GM23338 (cell line): ENCODE measurements around the gene MBNL1. TPM values are rescaled to one million over a fixed set of nuclear protein-coding genes. Genes with fewer than 3 reads are reported as not detected.

Experiments
- ATAC-seq: fragments of 200-7000 bp; cut with Tn5 transposase; 3 replicates; pipeline ENCODE4 v1.9.1; 2020
- DNase-seq: peaks from one replicate; pipeline ENCODE4 v3.0.0-alpha.2; 2015; ENCODE audit warnings: low spot score
- H2AFZ ChIP-seq: fragments of 200-600 bp; sonication (generic); 2 replicates; pipeline ENCODE4 v1.8.0; 2016; ENCODE audit warnings: antibody characterized with exemption, mild to moderate bottlenecking, moderate library complexity
- H3F3A ChIP-seq: fragments of 200-600 bp; sonication (generic); replicated peaks from 2 replicates; pipeline ENCODE4 v1.8.0; 2017; ENCODE audit warnings: antibody characterized with exemption, mixed run types, low read depth
- H3K27ac ChIP-seq: fragments of 200-600 bp; sonication (generic); 2 replicates; pipeline ENCODE4 v1.6.1; 2016; ENCODE audit warnings: low read depth
- H3K27me3 ChIP-seq: fragments of 200-600 bp; sonication (generic); 2 replicates; pipeline ENCODE4 v1.8.0; 2016; ENCODE audit warnings: mild to moderate bottlenecking, mixed run types, moderate library complexity; ENCODE audit not compliant: insufficient read depth
- H3K36me3 ChIP-seq: fragments of 200-600 bp; sonication (generic); 2 replicates; pipeline ENCODE4 v1.8.0; 2016; ENCODE audit warnings: mild to moderate bottlenecking; ENCODE audit not compliant: insufficient read depth
- H3K4me1 ChIP-seq: fragments of 200-600 bp; sonication (generic); 2 replicates; pipeline ENCODE4 v1.8.0; 2016; ENCODE audit warnings: mild to moderate bottlenecking, moderate library complexity; ENCODE audit not compliant: insufficient read depth
- H3K4me2 ChIP-seq: fragments of 200-600 bp; sonication (generic); 2 replicates; pipeline ENCODE4 v1.7.1; 2017; ENCODE audit warnings: mixed run types
- H3K4me3 ChIP-seq: fragments of 200-600 bp; sonication (generic); 2 replicates; pipeline ENCODE4 v1.6.1; 2016; ENCODE audit warnings: mixed run types
- H3K79me2 ChIP-seq: fragments of 200-600 bp; sonication (generic); replicated peaks from 2 replicates; pipeline ENCODE4 v1.8.0; 2017; ENCODE audit warnings: mild to moderate bottlenecking; ENCODE audit not compliant: insufficient read depth
- H3K9me2 ChIP-seq: fragments of 200-600 bp; sonication (generic); 2 replicates; pipeline ENCODE4 v1.8.0; 2017; ENCODE audit not compliant: insufficient read depth
- H4K20me1 ChIP-seq: fragments of 200-600 bp; sonication (generic); replicated peaks from 2 replicates; pipeline ENCODE4 v1.8.0; 2017; ENCODE audit warnings: mild to moderate bottlenecking; ENCODE audit not compliant: insufficient read depth
- H3K27ac Mint-ChIP-seq: 2 replicates; pipeline ENCODE4 v1.8.0; 2020; ENCODE audit warnings: inconsistent platforms, mild to moderate bottlenecking, moderate library complexity, mixed read lengths
- H3K27me3 Mint-ChIP-seq: 3 replicates; pipeline ENCODE4 v1.8.0; 2022; ENCODE audit warnings: low read depth, mild to moderate bottlenecking, moderate library complexity, mixed read lengths, inconsistent platforms; ENCODE audit not compliant: insufficient read depth, poor library complexity
- H3K36me3 Mint-ChIP-seq: 3 replicates; pipeline ENCODE4 v1.8.0; 2021; ENCODE audit warnings: low read depth, mild to moderate bottlenecking, inconsistent platforms, moderate library complexity, mixed read lengths
- H3K4me1 Mint-ChIP-seq: 3 replicates; pipeline ENCODE4 v1.8.0; 2020; ENCODE audit warnings: mild to moderate bottlenecking, inconsistent platforms, mixed read lengths
- H3K4me3 Mint-ChIP-seq: 3 replicates; pipeline ENCODE4 v1.8.0; 2021; ENCODE audit warnings: moderate library complexity, mild to moderate bottlenecking, inconsistent platforms, mixed read lengths
- H3K9me3 Mint-ChIP-seq: 3 replicates; pipeline ENCODE4 v1.8.0; 2020; ENCODE audit warnings: moderate library complexity, mild to moderate bottlenecking, inconsistent platforms, mixed read lengths
- CREB1 ChIP-seq: fragments of 250-450 bp; sonication (Bioruptor Pico); IDR thresholded peaks from 2 replicates; pipeline ENCODE4 v1.5.0; 2020; ENCODE audit warnings: low read depth, mild to moderate bottlenecking, moderate library complexity
- CTCF ChIP-seq, 2 experiments: fragments of 200-600 bp in 1 of 2; sonication (generic) in 1 of 2; conservative IDR thresholded peaks; 2 replicates each; pipeline versions ENCODE4 v1.5.1 to v1.6.1; 2016 to 2017; ENCODE audit warnings: antibody characterized with exemption in 2 of 2, low read depth in 2 of 2, mild to moderate bottlenecking in 2 of 2, moderate library complexity in 1 of 2
- ETS1 ChIP-seq: IDR thresholded peaks from 2 replicates; pipeline ENCODE4 v1.6.1; 2016; ENCODE audit warnings: antibody characterized with exemption
- EZH2 ChIP-seq: fragments of 200-600 bp; sonication (generic); IDR thresholded peaks from one replicate; pipeline ENCODE4 v1.8.0; 2017; ENCODE audit warnings: antibody characterized with exemption, mild to moderate bottlenecking, low read depth; ENCODE audit not compliant: unreplicated experiment
- EZH2phosphoT487 ChIP-seq: fragments of 200-600 bp; sonication (generic); IDR thresholded peaks from one replicate; pipeline ENCODE4 v1.8.1; 2018; ENCODE audit warnings: antibody characterized with exemption; ENCODE audit not compliant: unreplicated experiment
- JUNB ChIP-seq: IDR thresholded peaks from one replicate; pipeline ENCODE4 v1.6.1; 2016; ENCODE audit warnings: antibody characterized with exemption; ENCODE audit not compliant: unreplicated experiment
- NANOG ChIP-seq: IDR thresholded peaks from 2 replicates; pipeline ENCODE4 v1.6.1; 2016; ENCODE audit warnings: antibody characterized with exemption, borderline replicate concordance
- POLR2AphosphoS5 ChIP-seq: IDR thresholded peaks from 2 replicates; pipeline ENCODE4 v1.6.1; 2016; ENCODE audit warnings: antibody characterized with exemption, low read depth
- REST ChIP-seq: IDR thresholded peaks from one replicate; pipeline ENCODE4 v1.6.1; 2018; ENCODE audit warnings: antibody characterized with exemption; ENCODE audit not compliant: unreplicated experiment
- STAT1 ChIP-seq: IDR thresholded peaks from one replicate; pipeline ENCODE4 v1.6.1; 2016; ENCODE audit warnings: antibody characterized with exemption; ENCODE audit not compliant: unreplicated experiment
- ZNF114 ChIP-seq: fragments of 250-450 bp; sonication (Bioruptor Pico); IDR thresholded peaks from 2 replicates; pipeline ENCODE4 v1.5.0; 2020; ENCODE audit warnings: mild to moderate bottlenecking, moderate library complexity
- ZNF331 ChIP-seq: fragments of 250-450 bp; sonication (Bioruptor Pico); IDR thresholded peaks from 2 replicates; pipeline ENCODE4 v1.5.0; 2020; ENCODE audit warnings: low read depth, mild to moderate bottlenecking, moderate library complexity
- ZNF462 ChIP-seq: fragments of 250-450 bp; sonication (Bioruptor Pico); IDR thresholded peaks from 2 replicates; pipeline ENCODE4 v1.5.0; 2020; ENCODE audit warnings: mild to moderate bottlenecking, moderate library complexity
- polyA plus RNA-seq: library from polyadenylated mRNA; unstranded; fragments of >200 nt; fragmentation: Nextera tagmentation; extraction: Ambion mirVana; gene quantifications from 2 replicates; pipeline ENCODE4 v1.2.1, GENCODE V29; 2016
- total RNA-seq: library from RNA; depleted of rRNA; stranded (reverse); fragments of >200 nt; shearing (Covaris generic); gene quantifications from 2 replicates; pipeline ENCODE4 v1.2.3, GENCODE V29; 2014

The MBNL1 gene
- total and polyA plus RNA-seq, 2 experiments from 2014 or later, result 9.4 to 23.2 TPM

- TF ChIP-seq ZNF462 (CRISPR knock-in tag) (no peak), EZH2phosphoT487 (no peak), JUNB (no peak), ZNF114 (CRISPR knock-in tag) (no peak), STAT1 (no peak), EZH2 (no peak), ZNF331 (no peak), REST (no peak), NANOG (no peak), POLR2AphosphoS5 (no peak), CTCF (conservative IDR thresholded peaks at IDR 0.05; ENCODE audit: low read depth in 2 of 2) (no peak), CREB1 (CRISPR knock-in tag) (no peak), ETS1 (no peak)
- no peak overlapping the region for H2AFZ ChIP-seq
- no peaks in the 10 kb centered on the region for H3F3A ChIP-seq
- H3K4me3 Mint-ChIP-seq, result no peak overlapping the region
- H3K27me3 Mint-ChIP-seq, result no peaks in the 10 kb centered on the region
- H3K36me3 Mint-ChIP-seq, result peaks cover 5% of the 10 kb centered on the region; the same call in 1 of the 3 replicates
- DNase-seq (no peak), ATAC-seq (peak; percentile 39; the same call in 2 of the 3 replicates)
- H3K27me3 ChIP-seq, result no peaks in the 10 kb centered on the region
- H3K27ac Mint-ChIP-seq, result 0 out of 2 replicates have a peak overlapping the region, but pooled peaks have one; percentile 33
- H3K27ac ChIP-seq, result no peak overlapping the region
- no peak overlapping the region for H3K4me3 ChIP-seq
- peaks cover 22% of the 10 kb centered on the region for H3K4me1 Mint-ChIP-seq
- H3K79me2 ChIP-seq, result peaks cover 41% of the 10 kb centered on the region
- H3K9me3 Mint-ChIP-seq, result no peaks in the 10 kb centered on the region; the same call in 2 of the 3 replicates
- no peaks in the 10 kb centered on the region; the same call in 1 of the 2 replicates for H4K20me1 ChIP-seq
- H3K36me3 ChIP-seq, result no peaks in the 10 kb centered on the region
- H3K9me2 ChIP-seq, result no peaks in the 10 kb centered on the region
- peaks cover 13% of the 10 kb centered on the region for H3K4me1 ChIP-seq
- no peak overlapping the region for H3K4me2 ChIP-seq
Measured at GRCh38 chr3:152362086-152362485, 93.4 kb downstream of the MBNL1 start.
